Keratinocyte (primary cell): ENCODE data around the gene CABP4. TPM values are rescaled to one million over a fixed set of nuclear protein-coding genes. Genes with fewer than 3 reads are reported as not detected.

ENCODE experiments used
- DNase-seq: peaks from one replicate; pipeline ENCODE4 v3.0.0-alpha.2; 2011; ENCODE audit warnings: low read depth, missing footprints, low spot score
- FAIRE-seq: peaks from 2 replicates; lab custom pipeline; 2011; peaks lifted over from hg19 to GRCh38; lab: Jason Lieb, UNC
- H2AFZ ChIP-seq: 2 replicates; pipeline ENCODE4 v1.6.0; 2012; ENCODE audit warnings: low read length, control low read depth, inconsistent platforms; ENCODE audit not compliant: control insufficient read depth
- H3K27ac ChIP-seq: 2 replicates; pipeline ENCODE4 v1.5.1; 2011; ENCODE audit warnings: low read length; ENCODE audit not compliant: control insufficient read depth, insufficient read depth
- H3K27me3 ChIP-seq: 3 replicates; pipeline ENCODE4 v1.6.0; 2011; ENCODE audit warnings: low read length; ENCODE audit not compliant: control insufficient read depth, insufficient read depth; ENCODE audit errors: extremely low read depth
- H3K36me3 ChIP-seq, 2 experiments: 2 replicates in 1 of 2; 3 replicates in 1 of 2; pipeline ENCODE4 v1.5.1; 2011; ENCODE audit warnings: low read length in 2 of 2, mild to moderate bottlenecking in 1 of 2; ENCODE audit not compliant: control insufficient read depth in 2 of 2, insufficient read depth in 2 of 2; ENCODE audit errors: extremely low read depth in 1 of 2
- H3K4me1 ChIP-seq: 3 replicates; pipeline ENCODE4 v1.5.1; 2011; ENCODE audit warnings: low read length; ENCODE audit not compliant: control insufficient read depth, insufficient read depth; ENCODE audit errors: extremely low read depth
- H3K4me2 ChIP-seq: 3 replicates; pipeline ENCODE4 v1.6.0; 2011; ENCODE audit warnings: low read depth, low read length; ENCODE audit not compliant: control insufficient read depth, insufficient read depth; ENCODE audit errors: extremely low read depth
- H3K4me3 ChIP-seq, 3 experiments: fragments of 200-600 bp in 1 of 3; sonication (generic) in 1 of 3; 2 replicates in 2 of 3; 3 replicates in 1 of 3; pipeline ENCODE4 v1.5.1; 2011 to 2016; ENCODE audit warnings: low read length in 3 of 3, mild to moderate bottlenecking in 3 of 3, control low read depth in 2 of 3, inconsistent platforms in 1 of 3, low read depth in 1 of 3, mixed read lengths in 1 of 3, mixed run types in 1 of 3, moderate library complexity in 1 of 3; ENCODE audit not compliant: control insufficient read depth in 2 of 3, insufficient read depth in 2 of 3; ENCODE audit errors: extremely low read depth in 1 of 3
- H3K79me2 ChIP-seq: 2 replicates; pipeline ENCODE4 v1.6.0; 2012; ENCODE audit warnings: low read length; ENCODE audit not compliant: control insufficient read depth, insufficient read depth
- H3K9ac ChIP-seq: 3 replicates; pipeline ENCODE4 v1.6.0; 2011; ENCODE audit warnings: low read length; ENCODE audit not compliant: control insufficient read depth, insufficient read depth; ENCODE audit errors: extremely low read depth
- H3K9me1 ChIP-seq: 3 replicates; pipeline ENCODE4 v1.6.0; 2011; ENCODE audit warnings: low read length; ENCODE audit not compliant: control insufficient read depth, insufficient read depth; ENCODE audit errors: extremely low read depth
- H3K9me3 ChIP-seq: 2 replicates; pipeline ENCODE4 v1.5.1; 2012; ENCODE audit warnings: low read depth, low read length; ENCODE audit not compliant: control insufficient read depth
- H4K20me1 ChIP-seq: 3 replicates; pipeline ENCODE4 v1.6.0; 2011; ENCODE audit warnings: low read length; ENCODE audit not compliant: control insufficient read depth, insufficient read depth; ENCODE audit errors: extremely low read depth
- EZH2 ChIP-seq: IDR thresholded peaks from one replicate; pipeline ENCODE4 v1.6.1; 2012; ENCODE audit warnings: inconsistent platforms, mild to moderate bottlenecking, low read length, moderate library complexity
- dilution Hi-C: fragments of 300-500 bp; cut with MboI; formaldehyde crosslinking; loops from one replicate; pipeline ENCODE4 v1.7.0; 2020; ENCODE audit warnings: low sequenced_read_pairs; ENCODE audit not compliant: extremely low pct_ligation_motif_present
- polyA plus RNA-seq, 5 experiments: library from polyadenylated mRNA; depleted of rRNA in 3 of 5; stranded (reverse) in 3 of 5; stranded (forward) in 1 of 5; unstranded in 1 of 5; fragments of >200 nt; gene quantifications; 1 replicate in 1 of 5; 2 replicates in 3 of 5; 3 replicates in 1 of 5; pipeline versions ENCODE4 v1.2.1 to v1.2.3, GENCODE V29; 2011 to 2012; ENCODE audit warnings: missing spikeins in 2 of 5, low read depth in 1 of 5, low replicate concordance in 1 of 5
- TF ChIP-seq, protein P1 (sequence below), 3 experiments: IDR thresholded peaks in 1 of 3; conservative IDR thresholded peaks in 1 of 3; optimal IDR thresholded peaks in 1 of 3; 2 replicates in 2 of 3; 3 replicates in 1 of 3; pipeline versions ENCODE3 to v1.5.1; 2011; ENCODE audit warnings: low read length in 3 of 3, mild to moderate bottlenecking in 3 of 3, moderate library complexity in 2 of 3, control low read depth in 1 of 3, inconsistent platforms in 1 of 3; ENCODE audit not compliant: insufficient read depth in 2 of 3; ENCODE audit errors: extremely low read depth in 1 of 3

The CABP4 gene
- polyA plus RNA-seq, 1 donor (not counting 4 experiments of a cell fraction or from before 2014, with no cell fraction given): not detected

GRCh38 chr11:67498544-67498972 is 43.4 kb downstream of the CABP4 start:
- TF ChIP-seq, protein P1, sequence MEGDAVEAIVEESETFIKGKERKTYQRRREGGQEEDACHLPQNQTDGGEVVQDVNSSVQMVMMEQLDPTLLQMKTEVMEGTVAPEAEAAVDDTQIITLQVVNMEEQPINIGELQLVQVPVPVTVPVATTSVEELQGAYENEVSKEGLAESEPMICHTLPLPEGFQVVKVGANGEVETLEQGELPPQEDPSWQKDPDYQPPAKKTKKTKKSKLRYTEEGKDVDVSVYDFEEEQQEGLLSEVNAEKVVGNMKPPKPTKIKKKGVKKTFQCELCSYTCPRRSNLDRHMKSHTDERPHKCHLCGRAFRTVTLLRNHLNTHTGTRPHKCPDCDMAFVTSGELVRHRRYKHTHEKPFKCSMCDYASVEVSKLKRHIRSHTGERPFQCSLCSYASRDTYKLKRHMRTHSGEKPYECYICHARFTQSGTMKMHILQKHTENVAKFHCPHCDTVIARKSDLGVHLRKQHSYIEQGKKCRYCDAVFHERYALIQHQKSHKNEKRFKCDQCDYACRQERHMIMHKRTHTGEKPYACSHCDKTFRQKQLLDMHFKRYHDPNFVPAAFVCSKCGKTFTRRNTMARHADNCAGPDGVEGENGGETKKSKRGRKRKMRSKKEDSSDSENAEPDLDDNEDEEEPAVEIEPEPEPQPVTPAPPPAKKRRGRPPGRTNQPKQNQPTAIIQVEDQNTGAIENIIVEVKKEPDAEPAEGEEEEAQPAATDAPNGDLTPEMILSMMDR (optimal IDR thresholded peaks at IDR 0.05 in 1 of 3, IDR thresholded peaks at IDR 0.05 in 1 of 3, conservative IDR thresholded peaks at IDR 0.05 in 1 of 3; ENCODE audit: extremely low read depth in 1 of 3, insufficient read depth in 2 of 3, low read length in 3 of 3): no peak
- TF ChIP-seq EZH2: no peak
- Histone ChIP-seq H3K79me2 (peaks cover 1% of the 10 kb centered on the region), H3K4me3 (no peak overlapping the region), H3K9ac (no peak overlapping the region), H3K36me3 (peaks cover 9 to 28% of the 10 kb centered on the region in 2 experiments), H3K27ac (no peak overlapping the region), H3K4me2 (no peak overlapping the region), H3K27me3 (no peaks in the 10 kb centered on the region), H3K9me1 (no peaks in the 10 kb centered on the region), H3K9me3 (no peaks in the 10 kb centered on the region), H2AFZ (no peak overlapping the region), H3K4me1 (no peaks in the 10 kb centered on the region), H4K20me1 (no peaks in the 10 kb centered on the region)
- DNase-seq (no peak), FAIRE-seq (no peak)
- dilution Hi-C loops: no loop called here

- no peak overlapping the region for H3K4me3 ChIP-seq
- DNase-seq (no peak), FAIRE-seq (no peak)
- H4K20me1 ChIP-seq: no peaks in the 10 kb centered on the region
- H3K36me3 ChIP-seq: peaks cover 9 to 25% of the 10 kb centered on the region in 2 experiments
- no peaks in the 10 kb centered on the region for H3K4me1 ChIP-seq
- no peaks in the 10 kb centered on the region for H3K27me3 ChIP-seq
- dilution Hi-C loops: no loop called here
- TF ChIP-seq EZH2: no peak
- TF ChIP-seq, protein P1 (optimal IDR thresholded peaks at IDR 0.05 in 1 of 3, IDR thresholded peaks at IDR 0.05 in 1 of 3, conservative IDR thresholded peaks at IDR 0.05 in 1 of 3; ENCODE audit: extremely low read depth in 1 of 3, insufficient read depth in 2 of 3, low read length in 3 of 3): no peak
- no peak overlapping the region for H3K27ac ChIP-seq
- no peaks in the 10 kb centered on the region for H3K9me1 ChIP-seq
- H3K4me2 ChIP-seq: no peak overlapping the region
- H3K9ac ChIP-seq: no peak overlapping the region
- H3K79me2 ChIP-seq: peaks cover 8% of the 10 kb centered on the region
- no peaks in the 10 kb centered on the region for H3K9me3 ChIP-seq
- H2AFZ ChIP-seq: no peak overlapping the region
These were observed 44.8 kb downstream of the CABP4 start for GRCh38 chr11:67499808-67500483.
